Amniotic stem cell (primary cell): ENCODE data around the gene BRICD5.

Experiments used
- DNase-seq: peaks from one replicate; lab custom pipeline; 2025; lab: John Stamatoyannopoulos, UW

BRICD5 gene

DNA sequence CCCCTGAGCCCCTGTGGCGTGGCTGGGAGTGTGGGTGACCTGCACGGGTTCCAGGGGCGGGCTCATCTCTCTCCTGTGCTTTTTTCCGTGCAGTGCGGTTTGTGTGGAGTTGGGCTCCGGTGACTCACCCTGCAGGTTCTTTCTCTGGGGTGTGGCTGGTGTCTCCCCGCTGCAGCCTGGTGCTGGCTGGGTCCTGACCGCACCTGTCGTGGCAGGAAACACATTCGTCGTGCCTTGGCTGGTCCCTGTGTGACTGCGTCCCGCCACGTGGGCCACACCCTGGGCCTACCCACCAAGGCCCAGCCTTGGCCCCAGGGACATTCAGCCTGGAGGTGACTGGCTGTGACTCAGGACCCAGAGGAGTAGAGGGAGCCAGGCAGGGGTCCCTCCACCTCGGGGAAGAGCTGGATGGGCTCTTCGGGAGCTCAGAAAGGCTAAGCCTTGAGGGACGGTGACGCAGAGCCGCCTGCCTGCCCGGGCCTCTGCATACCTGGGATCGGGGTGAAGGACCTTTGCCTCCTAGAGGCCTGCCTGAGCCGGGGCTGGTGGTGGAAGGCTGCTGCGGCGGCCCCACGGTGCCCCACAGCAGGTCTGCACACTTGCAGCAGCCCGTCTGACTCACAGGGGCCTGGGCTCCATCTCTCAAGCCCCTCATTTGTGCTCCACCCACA is 47.3 kb downstream of the BRICD5 start:
- DNase-seq, result no peak

DNA sequence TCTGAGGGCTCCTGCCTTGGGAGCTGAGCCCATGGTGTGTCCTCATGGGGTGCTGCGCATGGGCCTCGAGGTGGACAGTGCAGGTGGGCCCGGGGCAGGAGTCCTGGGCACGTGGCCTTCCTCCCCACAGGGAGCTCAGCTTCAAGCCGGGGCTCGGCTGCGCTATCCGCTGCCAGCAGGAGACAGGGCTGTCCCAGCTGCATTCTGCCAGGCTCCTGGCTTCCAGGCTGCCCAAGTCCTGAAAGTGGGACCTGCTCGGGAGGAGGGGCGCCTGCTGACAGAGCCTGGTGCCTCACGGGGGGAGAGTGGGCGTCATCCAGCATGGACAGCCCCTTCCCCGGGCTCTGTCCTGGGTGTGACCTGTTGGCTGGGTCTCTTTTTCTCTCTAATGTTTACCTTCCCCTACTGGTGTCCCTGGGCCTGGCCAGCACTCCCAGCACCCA is 48.0 kb downstream of the BRICD5 start:
- no peak for DNase-seq

DNA sequence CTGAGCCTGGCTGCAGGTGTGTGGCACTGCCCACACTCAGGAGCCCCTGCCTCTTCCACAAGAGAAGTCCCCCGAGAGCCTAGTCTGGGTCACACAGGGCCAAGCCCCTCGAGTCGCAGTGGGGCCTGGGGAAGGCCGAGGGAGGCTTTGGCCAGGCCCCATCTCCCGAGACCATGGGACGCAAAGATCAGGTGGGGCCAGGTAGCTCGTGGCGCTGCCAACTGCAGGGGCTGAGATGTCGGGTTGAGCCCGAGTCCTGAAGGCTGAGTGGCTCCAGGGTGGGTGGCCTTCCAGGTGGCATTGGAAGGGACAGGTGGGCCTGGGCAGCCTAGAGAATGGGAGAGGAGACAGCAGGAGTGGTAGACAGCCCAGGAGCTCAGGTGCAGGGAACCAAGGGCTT is 48.8 kb downstream of the BRICD5 start:
- no peak for DNase-seq

DNA sequence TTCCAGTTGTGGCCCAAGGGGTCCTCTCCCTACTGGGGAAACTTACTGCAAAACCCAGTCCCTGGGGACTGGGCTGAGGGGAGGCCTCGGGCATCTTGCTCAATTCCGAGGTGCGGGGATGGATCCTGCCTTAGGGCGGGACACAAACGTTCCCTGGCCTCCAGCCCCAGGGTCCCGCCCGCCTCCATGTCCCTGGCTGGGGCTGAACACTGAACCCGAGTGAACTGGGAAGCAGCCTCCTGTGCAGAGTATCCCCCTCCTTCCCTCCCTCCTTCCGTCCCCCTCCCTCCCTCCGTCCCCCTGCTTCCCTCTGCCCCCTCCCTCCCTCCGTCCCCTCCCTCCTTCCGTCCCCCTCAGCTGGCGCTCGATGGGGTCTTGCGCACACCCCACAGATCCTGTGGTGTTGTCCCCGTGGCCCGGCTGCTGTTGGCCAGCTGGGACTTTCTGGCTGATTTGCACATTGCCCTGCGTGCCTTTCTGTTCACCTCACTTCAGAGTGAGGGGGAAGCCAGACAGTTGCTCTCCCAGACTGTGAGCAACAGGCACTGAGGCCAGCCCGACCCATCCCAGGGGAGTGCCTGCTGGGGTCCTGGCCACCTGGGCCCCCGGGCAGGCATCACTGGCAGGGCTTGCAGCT is 49.6 kb downstream of the BRICD5 start:
- no peak for DNase-seq
